Kidney (tissue), 14 donors: ENCODE results near the gene MAD1L1. TPM values are rescaled to one million over a fixed set of nuclear protein-coding genes. Genes with fewer than 3 reads are reported as not detected.

Experiments used
- DNase-seq, 5 donors: peaks; one replicate each; pipeline ENCODE4 v3.0.0-alpha.2; 2013 to 2020
- FAIRE-seq: peaks from 2 replicates; lab custom pipeline; 2012; peaks lifted over from hg19 to GRCh38; lab: Jason Lieb, UNC
- H3K27ac ChIP-seq, 2 donors: one replicate each; pipeline ENCODE4 v1.7.0; 2013; ENCODE audit warnings: low read depth in 2 of 2, low read length in 2 of 2, inconsistent platforms in 1 of 2
- H3K27me3 ChIP-seq: one replicate; pipeline ENCODE4 v1.7.1; 2013; ENCODE audit warnings: low read length, inconsistent platforms; ENCODE audit not compliant: control insufficient read depth, insufficient read depth
- H3K36me3 ChIP-seq, 3 donors: one replicate each; pipeline versions ENCODE4 v1.7.0 to v1.7.1; 2013; ENCODE audit warnings: low read length in 3 of 3, control low read depth in 1 of 3, inconsistent platforms in 1 of 3; ENCODE audit not compliant: insufficient read depth in 3 of 3, control insufficient read depth in 2 of 3
- H3K4me1 ChIP-seq, 3 donors: one replicate each; pipeline versions ENCODE4 v1.7.0 to v1.7.1; 2013; ENCODE audit warnings: low read length in 3 of 3, inconsistent platforms in 1 of 3, low read depth in 1 of 3; ENCODE audit not compliant: control insufficient read depth in 2 of 3, insufficient read depth in 2 of 3
- H3K4me3 ChIP-seq, 3 donors: one replicate each; pipeline versions ENCODE4 v1.7.0 to v1.8.1; 2013; ENCODE audit warnings: low read length in 3 of 3, control low read depth in 1 of 3, inconsistent platforms in 1 of 3
- H3K9ac ChIP-seq, 3 donors: one replicate each; pipeline versions ENCODE4 v1.7.0 to v1.7.1; 2013; ENCODE audit warnings: low read length in 3 of 3, control low read depth in 1 of 3, inconsistent platforms in 1 of 3
- H3K9me3 ChIP-seq, 3 donors: one replicate each; pipeline versions ENCODE4 v1.7.0 to v1.7.1; 2013; ENCODE audit warnings: low read length in 3 of 3, control low read depth in 1 of 3, inconsistent platforms in 1 of 3; ENCODE audit not compliant: control insufficient read depth in 2 of 3, insufficient read depth in 1 of 3
- intact Hi-C: fragments of 100-400 bp; cut with DNase I; formaldehyde crosslinking; loops from one replicate; pipeline ENCODE4 v1.11.1; 2022
- polyA plus RNA-seq: library from polyadenylated mRNA; stranded (reverse); fragments of 350-450 nt; fragmentation: Illumina TruSeq; extraction: RNeasy Lipid Tissue Mini Kit (QIAGEN cat#74804); gene quantifications from one replicate; pipeline ENCODE4 v1.2.3, GENCODE V29; 2014; ENCODE audit warnings: low read depth, low replicate concordance; ENCODE audit not compliant: insufficient read depth
- total RNA-seq: library from RNA; stranded (reverse); fragmentation: NEBNext Ultra II Directional; extraction: Animal tissue kit (Norgen Biotek cat#: 25700); gene quantifications from one replicate; pipeline ENCODE4 v1.2.1, GENCODE V29; 2021
- TF ChIP-seq, protein P1 (sequence below): IDR thresholded peaks from 3 replicates; pipeline ENCODE4 v1.5.1; 2012; ENCODE audit warnings: mild to moderate bottlenecking, moderate library complexity, borderline replicate concordance; ENCODE audit not compliant: insufficient read depth; ENCODE audit errors: extremely low read depth
- donor health status: control.
- donor health status: control.
- donor health status: control.
- donor health status: control.
- donor health status: control.
- donor health status: DM: yes; HTN: yes; CAD: no.
- donor health status: Normal renal cell carcinoma (clear cell type).

MAD1L1 gene
- total and polyA plus RNA-seq, 2 donors from 2014 or later: 33.2 to 45.2 TPM

DNA sequence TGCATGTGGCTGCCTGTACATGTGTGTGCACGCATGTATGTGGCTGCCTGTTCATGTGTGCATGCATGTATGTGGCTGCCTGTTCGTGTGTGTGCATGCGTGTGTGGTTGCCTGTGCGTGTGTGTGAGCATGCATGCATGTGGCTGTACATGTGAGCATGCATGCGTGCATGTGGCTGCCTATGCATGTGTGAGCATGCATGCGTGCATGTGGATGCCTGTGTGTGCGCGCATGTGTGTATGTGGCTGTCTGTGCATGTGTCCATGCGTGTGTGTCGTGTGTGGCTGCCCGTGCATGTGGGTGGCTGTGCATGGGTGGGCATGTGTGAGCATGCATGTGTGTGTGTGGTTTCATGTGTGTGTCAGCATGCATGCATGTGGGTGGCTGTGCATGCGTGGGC lies 344.3 kb downstream of the MAD1L1 start:
- TF ChIP-seq, protein P1, sequence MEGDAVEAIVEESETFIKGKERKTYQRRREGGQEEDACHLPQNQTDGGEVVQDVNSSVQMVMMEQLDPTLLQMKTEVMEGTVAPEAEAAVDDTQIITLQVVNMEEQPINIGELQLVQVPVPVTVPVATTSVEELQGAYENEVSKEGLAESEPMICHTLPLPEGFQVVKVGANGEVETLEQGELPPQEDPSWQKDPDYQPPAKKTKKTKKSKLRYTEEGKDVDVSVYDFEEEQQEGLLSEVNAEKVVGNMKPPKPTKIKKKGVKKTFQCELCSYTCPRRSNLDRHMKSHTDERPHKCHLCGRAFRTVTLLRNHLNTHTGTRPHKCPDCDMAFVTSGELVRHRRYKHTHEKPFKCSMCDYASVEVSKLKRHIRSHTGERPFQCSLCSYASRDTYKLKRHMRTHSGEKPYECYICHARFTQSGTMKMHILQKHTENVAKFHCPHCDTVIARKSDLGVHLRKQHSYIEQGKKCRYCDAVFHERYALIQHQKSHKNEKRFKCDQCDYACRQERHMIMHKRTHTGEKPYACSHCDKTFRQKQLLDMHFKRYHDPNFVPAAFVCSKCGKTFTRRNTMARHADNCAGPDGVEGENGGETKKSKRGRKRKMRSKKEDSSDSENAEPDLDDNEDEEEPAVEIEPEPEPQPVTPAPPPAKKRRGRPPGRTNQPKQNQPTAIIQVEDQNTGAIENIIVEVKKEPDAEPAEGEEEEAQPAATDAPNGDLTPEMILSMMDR: no peak
- Histone ChIP-seq H3K9ac (no peak overlapping the region), H3K4me1 (no peaks in the 10 kb centered on the region), H3K27me3 (no peaks in the 10 kb centered on the region), H3K4me3 (no peak overlapping the region), H3K36me3 (peaks cover 8 to 15% (median 11%) of the 10 kb centered on the region in 3 donors), H3K9me3 (no peaks in the 10 kb centered on the region), H3K27ac (no peak overlapping the region)
- DNase-seq (peak in 1 of 5 donors; percentile 29), FAIRE-seq (no peak)
- intact Hi-C loops: no loop called here

DNA sequence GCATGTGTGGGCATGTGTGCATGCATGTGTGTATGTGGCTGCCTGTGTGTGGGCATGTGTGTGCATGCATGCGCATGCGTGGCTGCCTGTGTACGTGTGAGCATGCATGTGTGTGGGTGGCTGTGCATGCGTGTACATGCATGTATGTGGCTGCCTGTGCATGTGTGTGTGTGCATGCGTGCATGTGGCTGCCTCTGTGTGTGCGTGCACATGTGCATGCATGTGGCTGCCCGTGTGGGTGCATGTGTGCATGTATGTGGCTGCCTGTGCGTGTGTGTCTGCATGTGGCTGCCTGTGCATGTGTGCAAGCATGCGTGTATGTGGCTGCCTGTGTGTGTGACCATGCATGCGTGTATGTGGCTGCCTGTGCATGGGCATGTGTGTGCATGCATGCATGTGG lies 345.5 kb downstream of the MAD1L1 start:
- H3K27me3 ChIP-seq: no peaks in the 10 kb centered on the region
- no peak for FAIRE-seq

DNA sequence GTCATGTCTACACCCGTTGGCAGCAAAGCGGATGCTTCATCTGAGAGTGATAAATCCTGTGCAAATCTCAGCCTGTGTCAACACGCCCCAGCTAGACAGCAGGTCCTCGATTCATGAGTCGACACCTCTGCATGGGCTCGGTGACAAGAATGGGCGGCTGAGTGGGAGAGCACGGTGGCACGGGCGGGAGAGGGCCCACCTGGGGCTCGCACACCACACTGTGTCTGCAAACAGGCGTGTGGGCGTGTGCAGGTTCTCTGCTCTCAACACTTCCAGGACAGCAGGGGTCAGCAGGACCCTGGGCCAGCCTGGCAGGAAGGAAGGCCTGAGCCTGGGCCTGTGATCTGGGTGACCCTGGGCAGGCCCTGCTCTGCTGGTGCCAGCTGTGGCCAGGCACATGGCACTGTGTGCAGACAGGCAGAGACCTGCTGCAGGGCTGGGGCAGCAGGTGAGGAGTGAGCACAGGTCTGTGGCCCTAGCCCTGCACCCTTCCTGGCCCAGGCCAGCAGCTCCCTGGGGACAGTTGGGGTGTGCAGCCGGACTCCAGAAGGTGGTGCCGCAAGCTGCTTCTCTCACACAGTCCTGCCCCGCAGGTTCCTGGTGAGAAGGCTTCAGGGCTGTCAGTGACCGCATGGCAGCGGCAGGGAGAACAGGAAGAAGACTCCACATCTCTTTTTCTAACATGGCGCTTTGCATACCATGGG lies 346.2 kb downstream of the MAD1L1 start:
- no peak for FAIRE-seq

More for the DNA sequence above, 345.5 kb downstream of the MAD1L1 start:
- H3K4me1 ChIP-seq: no peaks in the 10 kb centered on the region
- no peak overlapping the region for H3K27ac ChIP-seq
- no peaks in the 10 kb centered on the region for H3K9me3 ChIP-seq
- TF ChIP-seq, protein P1: no peak
- H3K36me3 ChIP-seq: peaks cover 8 to 15% (median 11%) of the 10 kb centered on the region in 3 donors
- peak in 1 of 5 donors; percentile 35 for DNase-seq
- intact Hi-C loops: no loop called here
- no peak overlapping the region for H3K9ac ChIP-seq
- H3K4me3 ChIP-seq: no peak overlapping the region

More for the DNA sequence above, 346.2 kb downstream of the MAD1L1 start:
- Histone ChIP-seq H3K9me3 (no peaks in the 10 kb centered on the region), H3K36me3 (peaks cover 8 to 15% (median 11%) of the 10 kb centered on the region in 3 donors), H3K27ac (no peak overlapping the region), H3K27me3 (no peaks in the 10 kb centered on the region), H3K9ac (no peak overlapping the region), H3K4me1 (no peaks in the 10 kb centered on the region), H3K4me3 (no peak overlapping the region)
- intact Hi-C loops: no loop called here
- peak in 1 of 5 donors; percentile 63 for DNase-seq
- TF ChIP-seq, protein P1: no peak
